Stimulated activated CD8-positive, alpha-beta memory T cell treated with anti-CD3 and anti-CD28 coated beads, Interleukin-2, amount 100 ng/mL, for 1 hour (primary cell): Measurements from ENCODE around the gene PPP2R5E.
"Not testable (repeated sequence)": the region's sequence is repeated elsewhere in the genome, so short reads cannot be mapped to it uniquely, and the experiment has no call there.

Source experiments
- DNase-seq, 2 donors: peaks; one replicate each; pipeline ENCODE4 v3.0.0-alpha.2; 2020; ENCODE audit warnings: low read depth in 2 of 2

The PPP2R5E gene

GRCh38 chr14:63522511-63522910, 20.7 kb downstream of the PPP2R5E start:
- DNase-seq = not testable (repeated sequence)

GRCh38 chr14:63517354-63517753, 25.8 kb downstream of the PPP2R5E start:
- no peak for DNase-seq

GRCh38 chr14:63515240-63515639, 27.9 kb downstream of the PPP2R5E start:
- DNase-seq = no peak

GRCh38 chr14:63513756-63514155, 29.4 kb downstream of the PPP2R5E start:
- DNase-seq = no peak

- DNase-seq = no peak
These were observed 30.3 kb downstream of the PPP2R5E start for GRCh38 chr14:63512861-63513260.

- no peak for DNase-seq
These were observed 32.6 kb downstream of the PPP2R5E start for GRCh38 chr14:63510538-63510937.

- no peak for DNase-seq
These were observed 35.1 kb downstream of the PPP2R5E start for GRCh38 chr14:63508033-63508432.

GRCh38 chr14:63504648-63505047, 38.5 kb downstream of the PPP2R5E start:
- no peak for DNase-seq

GRCh38 chr14:63501429-63501828, 41.7 kb downstream of the PPP2R5E start:
- no peak for DNase-seq

GRCh38 chr14:63499701-63500250, 43.4 kb downstream of the PPP2R5E start:
- no peak for DNase-seq

GRCh38 chr14:63496837-63497400, 46.3 kb downstream of the PPP2R5E start:
- DNase-seq = no peak

- no peak for DNase-seq
These were observed 49.9 kb downstream of the PPP2R5E start for GRCh38 chr14:63493246-63493645.

GRCh38 chr14:63492391-63492790, 50.8 kb downstream of the PPP2R5E start:
- no peak for DNase-seq

- DNase-seq = no peak
These were observed 55.5 kb downstream of the PPP2R5E start for GRCh38 chr14:63487724-63488123.

- DNase-seq = no peak
These were observed 56.4 kb downstream of the PPP2R5E start for GRCh38 chr14:63486738-63487137.

GRCh38 chr14:63483315-63483714, 59.9 kb downstream of the PPP2R5E start:
- no peak for DNase-seq

GRCh38 chr14:63480599-63480998, 62.6 kb downstream of the PPP2R5E start:
- no peak for DNase-seq

GRCh38 chr14:63478437-63478852, 64.7 kb downstream of the PPP2R5E start:
- no peak for DNase-seq

- DNase-seq = no peak
These were observed 65.2 kb downstream of the PPP2R5E start for GRCh38 chr14:63478010-63478409.

- DNase-seq = no peak
These were observed 65.6 kb downstream of the PPP2R5E start for GRCh38 chr14:63477556-63477955.

- no peak for DNase-seq
These were observed 67.4 kb downstream of the PPP2R5E start for GRCh38 chr14:63475761-63476160.

- DNase-seq = no peak
These were observed 68.3 kb downstream of the PPP2R5E start for GRCh38 chr14:63474844-63475243.

- no peak for DNase-seq
These were observed 69.1 kb downstream of the PPP2R5E start for GRCh38 chr14:63474111-63474510.
